ENCODE measurements around the gene DNAH1. TPM values are rescaled to one million over a fixed set of nuclear protein-coding genes. Genes with fewer than 3 reads are reported as not detected.

The DNAH1 gene
- total and polyA plus RNA-seq, 10 donors = 4.9 to 35.8 (median 24.6) TPM

DNA sequence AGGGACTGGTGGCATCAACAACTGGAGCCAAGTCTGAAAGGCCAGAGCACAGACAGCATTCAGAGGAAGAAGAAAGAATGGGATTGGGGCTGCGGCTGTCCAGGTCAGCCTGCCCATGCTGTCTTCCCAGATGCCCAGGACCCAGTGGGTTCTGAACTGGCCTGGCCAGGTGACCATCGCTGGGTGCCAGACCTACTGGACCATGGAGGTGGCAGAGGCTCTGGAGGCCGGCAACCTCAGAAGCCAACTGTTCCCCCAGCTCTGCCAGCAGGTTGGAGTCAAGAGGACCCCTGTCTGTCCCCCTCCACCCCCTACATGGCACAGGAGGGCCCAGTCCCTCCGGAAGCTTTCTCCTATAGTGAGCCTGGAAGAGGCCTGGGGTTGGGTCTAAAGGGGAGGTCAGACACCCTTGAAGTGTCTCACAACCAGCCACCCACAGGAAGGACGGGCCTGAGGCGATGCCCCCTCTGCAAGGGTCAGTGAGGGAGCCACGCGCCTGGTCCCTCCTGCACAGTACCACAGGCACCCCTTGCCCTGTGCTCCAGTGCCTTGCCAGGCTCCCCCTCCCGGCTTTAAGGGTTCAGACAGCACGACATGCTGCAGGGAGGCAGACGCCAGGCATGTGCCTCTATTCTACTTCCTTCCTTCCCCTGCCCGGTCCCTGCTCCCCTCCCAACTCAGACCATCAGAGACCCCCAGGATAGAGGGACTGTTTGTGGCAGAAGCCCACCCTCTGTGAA lies 43.2 kb downstream of the DNAH1 start:
- no peaks in the 10 kb centered on the region for H3K4me1 ChIP-seq
- H3K4me3 ChIP-seq = no peak overlapping the region
- TF ChIP-seq POLR2A (IDR thresholded peaks at IDR 0.05) (no peak), CTCF (IDR thresholded peaks at IDR 0.05 in 8 of 11, conservative IDR thresholded peaks at IDR 0.05 in 3 of 11) (no peak), POLR2AphosphoS5 (IDR thresholded peaks at IDR 0.05) (no peak)
- no peak overlapping the region for H3K27ac ChIP-seq
- 81 to 94% (median 91%) methylated on average over 9 to 12 of the region's 12 CpGs for WGBS, 5 donors
- peak; percentile 53 for DNase-seq
- H3K27me3 ChIP-seq (replicated peaks in 1 of 7) = no peaks in the 10 kb centered on the region
- no peaks in the 10 kb centered on the region for H3K9me3 ChIP-seq
- intact Hi-C loops (cut with DNase I; ENCODE audit: low total_unique reads) = no loop called here
- peaks cover 3 to 100% (median 86%) of the 10 kb centered on the region in 6 donors for H3K36me3 ChIP-seq

- H3K27me3 ChIP-seq (replicated peaks in 1 of 7) = no peaks in the 10 kb centered on the region
- peaks cover 3 to 100% (median 89%) of the 10 kb centered on the region in 6 donors for H3K36me3 ChIP-seq
- H3K27ac ChIP-seq = no peak overlapping the region
- WGBS, 5 donors = 93 to 98% (median 95%) methylated on average over 7 to 9 of the region's 9 CpGs
- intact Hi-C loops (cut with DNase I; ENCODE audit: low total_unique reads) = no loop called here
- no peak for DNase-seq
- H3K4me3 ChIP-seq = no peak overlapping the region
- no peaks in the 10 kb centered on the region for H3K4me1 ChIP-seq
- TF ChIP-seq POLR2AphosphoS5 (IDR thresholded peaks at IDR 0.05) = no peak
- TF ChIP-seq CTCF (IDR thresholded peaks at IDR 0.05 in 8 of 11, conservative IDR thresholded peaks at IDR 0.05 in 3 of 11) = no peak
- TF ChIP-seq POLR2A (IDR thresholded peaks at IDR 0.05) = no peak
- H3K9me3 ChIP-seq = no peaks in the 10 kb centered on the region
These were observed 44.9 kb downstream of the DNAH1 start for GRCh38 chr3:52361011-52361410.

- DNase-seq = no peak
- TF ChIP-seq CTCF (IDR thresholded peaks at IDR 0.05 in 8 of 11, conservative IDR thresholded peaks at IDR 0.05 in 3 of 11) (no peak), POLR2A (IDR thresholded peaks at IDR 0.05) (no peak), POLR2AphosphoS5 (IDR thresholded peaks at IDR 0.05) (no peak)
- no peaks in the 10 kb centered on the region for H3K27me3 ChIP-seq (replicated peaks in 1 of 7)
- H3K9me3 ChIP-seq = no peaks in the 10 kb centered on the region
- H3K27ac ChIP-seq = no peak overlapping the region
- no peaks in the 10 kb centered on the region for H3K4me1 ChIP-seq
- H3K4me3 ChIP-seq = no peak overlapping the region
- 97 to 100% (median 98%) methylated on average over 9 to 13 of the region's 13 CpGs for WGBS, 5 donors
- intact Hi-C loops (cut with DNase I; ENCODE audit: low total_unique reads) = no loop called here
- peaks cover 3 to 100% (median 89%) of the 10 kb centered on the region in 6 donors for H3K36me3 ChIP-seq
These were observed 45.3 kb downstream of the DNAH1 start for GRCh38 chr3:52361454-52361853.

DNA sequence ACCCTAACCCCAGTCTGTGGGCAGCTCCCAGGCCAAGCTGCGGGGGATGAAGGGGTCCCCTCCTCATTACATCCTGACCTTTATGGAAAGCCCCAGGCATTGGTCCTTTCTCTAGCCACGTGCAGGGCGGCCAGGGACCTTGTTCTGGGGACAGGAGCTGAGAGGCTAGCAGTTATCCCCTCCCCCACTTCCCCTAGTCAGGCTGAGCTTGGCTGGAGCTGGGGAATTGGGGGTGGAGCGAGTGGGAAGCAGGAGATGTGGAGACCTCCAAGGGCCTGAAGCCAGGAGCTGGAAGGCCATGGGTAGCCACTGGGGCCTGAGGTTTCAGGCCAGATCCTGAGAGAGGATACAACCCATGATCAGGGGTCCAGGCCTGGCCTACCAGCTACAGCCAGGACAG lies 45.8 kb downstream of the DNAH1 start:
- H3K27me3 ChIP-seq (replicated peaks in 1 of 7) = no peaks in the 10 kb centered on the region
- no peak overlapping the region for H3K4me3 ChIP-seq
- no peak for TF ChIP-seq POLR2A (IDR thresholded peaks at IDR 0.05)
- no peak for TF ChIP-seq POLR2AphosphoS5 (IDR thresholded peaks at IDR 0.05)
- TF ChIP-seq CTCF (IDR thresholded peaks at IDR 0.05 in 8 of 11, conservative IDR thresholded peaks at IDR 0.05 in 3 of 11) = no peak
- no peak overlapping the region for H3K27ac ChIP-seq
- H3K36me3 ChIP-seq = peaks cover 3 to 100% (median 90%) of the 10 kb centered on the region in 6 donors
- WGBS, 5 donors = 73 to 94% (median 90%) methylated on average over 2 to 4 of the region's 4 CpGs
- DNase-seq = no peak
- H3K4me1 ChIP-seq = no peaks in the 10 kb centered on the region
- intact Hi-C loops (cut with DNase I; ENCODE audit: low total_unique reads) = no loop called here
- H3K9me3 ChIP-seq = no peaks in the 10 kb centered on the region
